Germinal center (tissue), 1 donor: ENCODE data around the gene TTC39B.
A peak's percentile ranks its signal among the peaks of the same experiment; 100 is the strongest.
"Not testable (repeated sequence)": the region's sequence is repeated elsewhere in the genome, so short reads cannot be mapped to it uniquely, and the experiment has no call there.

Experiments used
- DNase-seq: peaks from one replicate; pipeline ENCODE4 v3.0.0; 2012; ENCODE audit warnings: mixed read lengths, low spot score

Gene TTC39B

GRCh38 chr9:15306757-15307522, at the start of gene TTC39B:
TTC39B (minus strand) TSS chr9:15307216; CDS start chr9:15307125, 91 bp downstream.
- DNase-seq: peak; percentile 77

DNA sequence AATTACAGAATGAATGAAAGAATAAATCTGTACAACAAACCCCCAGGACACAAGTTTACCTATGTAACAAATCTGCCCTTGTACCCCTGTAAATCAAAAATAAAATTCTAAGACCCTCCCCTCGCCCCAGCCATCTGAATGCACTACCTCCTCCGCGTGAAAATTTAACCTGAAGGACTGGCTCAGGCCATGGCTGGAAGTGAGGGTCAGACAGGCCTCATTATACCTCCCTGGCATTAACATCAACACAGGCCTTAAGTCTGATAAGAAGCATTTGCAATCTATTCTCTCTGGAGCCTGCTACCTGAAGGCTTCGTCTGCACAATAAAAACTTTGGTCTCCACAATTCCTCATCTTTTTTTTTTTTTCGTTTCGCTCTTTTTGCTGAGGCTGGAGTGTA, 48.7 kb upstream of the TTC39B start:
- DNase-seq: no peak

DNA sequence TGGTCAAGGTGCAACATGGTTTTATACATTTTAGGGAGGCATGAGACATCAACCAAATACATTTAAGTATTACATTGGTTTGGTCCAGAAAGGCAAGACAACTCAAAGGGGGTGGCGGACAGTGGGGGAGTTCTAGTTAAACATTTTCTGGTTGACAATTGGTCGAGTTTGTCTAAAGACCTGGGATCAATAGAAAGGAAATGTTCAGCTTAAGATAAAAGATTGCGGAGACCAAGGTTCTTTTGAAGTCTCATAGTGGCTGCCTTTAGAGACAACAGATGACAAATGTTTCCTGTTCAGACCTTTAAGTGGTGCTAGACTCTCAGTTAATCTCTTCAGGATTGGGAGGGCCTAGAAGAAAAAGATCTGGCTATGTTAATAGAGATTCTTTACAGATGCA, 47.7 kb upstream of the TTC39B start:
- no peak for DNase-seq

- DNase-seq: no peak
Observed at GRCh38 chr9:15353892-15354291, 46.9 kb upstream of the TTC39B start.

DNA sequence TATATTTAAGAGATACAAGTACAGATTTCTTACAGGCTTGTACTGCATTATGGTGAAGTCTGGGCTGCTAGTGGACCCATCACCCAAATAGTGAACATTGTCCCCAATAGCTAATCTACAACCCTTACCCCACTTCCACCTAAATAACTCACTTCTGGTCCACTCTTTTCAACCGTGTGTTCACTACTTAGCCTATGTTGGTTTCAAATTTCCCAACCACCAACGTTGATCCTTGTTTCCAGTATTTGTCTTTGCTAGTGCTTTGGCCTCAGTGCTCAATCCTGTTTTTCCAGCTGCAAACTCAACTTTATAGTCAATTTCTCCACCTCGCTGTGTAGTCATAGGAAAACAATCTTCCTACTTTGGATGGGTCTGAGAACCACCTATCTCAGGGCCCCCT, 45.3 kb upstream of the TTC39B start:
- no peak for DNase-seq

GRCh38 chr9:15349892-15350761, 43.1 kb upstream of the TTC39B start:
- DNase-seq: no peak

- DNase-seq: no peak
Observed at GRCh38 chr9:15346837-15347236, 39.8 kb upstream of the TTC39B start.

GRCh38 chr9:15344191-15344590, 37.2 kb upstream of the TTC39B start:
- DNase-seq: no peak

- no peak for DNase-seq
Observed at GRCh38 chr9:15333376-15333881, 26.4 kb upstream of the TTC39B start.

DNA sequence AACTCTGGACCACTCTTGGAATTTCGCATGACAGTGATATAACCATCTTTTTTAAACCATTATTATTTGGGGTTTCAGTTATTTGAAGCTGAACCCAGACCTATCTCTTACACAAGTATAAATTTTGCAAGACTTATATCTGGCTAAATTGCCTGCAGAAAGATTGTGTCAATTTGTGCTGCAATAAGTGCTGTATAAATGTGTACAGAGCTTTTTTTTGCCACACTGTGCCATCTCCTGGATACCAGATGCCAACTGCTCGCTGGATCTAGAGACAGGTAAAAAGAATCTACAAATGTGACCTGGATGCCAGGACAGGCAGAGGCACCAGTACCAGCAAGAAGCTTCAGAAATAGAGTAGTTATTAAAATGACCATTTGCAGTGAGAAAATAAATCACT, 25.9 kb upstream of the TTC39B start:
- no peak for DNase-seq

- no peak for DNase-seq
Observed at GRCh38 chr9:15329539-15330109, 22.6 kb upstream of the TTC39B start.

DNA sequence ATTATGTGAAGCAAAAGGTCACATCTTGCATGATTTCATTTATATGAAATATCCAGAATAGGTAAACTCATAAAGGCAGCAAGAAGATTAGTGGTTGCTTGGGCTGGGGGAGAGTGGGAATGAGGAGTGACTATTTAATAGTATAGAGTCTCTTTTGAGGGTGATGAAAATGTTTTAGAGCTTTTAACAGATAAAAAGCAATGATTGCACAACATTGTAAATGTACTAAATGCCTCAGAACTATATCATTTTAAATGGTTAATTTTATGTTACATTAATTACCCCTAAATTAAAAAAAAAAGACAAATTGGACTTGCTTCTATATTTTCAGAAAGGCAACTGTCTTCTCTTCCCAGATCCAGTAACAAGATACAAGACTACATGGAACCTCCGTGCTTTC, 21.9 kb upstream of the TTC39B start:
- DNase-seq: no peak

DNA sequence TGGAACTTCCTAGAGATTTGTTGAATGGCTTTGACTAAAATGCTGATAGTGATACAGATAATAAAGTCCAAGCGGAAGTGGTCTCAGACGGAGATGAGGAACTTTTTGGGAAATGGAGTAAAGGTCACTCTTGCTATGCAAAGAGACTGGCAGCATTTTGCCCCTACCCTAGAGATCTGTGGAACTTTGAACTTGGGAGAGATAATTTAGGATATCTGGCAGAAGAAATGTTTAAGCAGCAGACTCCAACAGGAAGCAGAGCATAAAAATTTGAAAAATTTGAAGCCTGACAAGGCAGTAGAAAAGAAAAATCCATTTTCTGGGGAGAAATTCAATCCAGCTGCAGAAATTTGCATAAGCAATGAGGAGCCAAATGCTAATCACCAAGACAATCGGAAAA, 15.7 kb upstream of the TTC39B start:
- not testable (repeated sequence) for DNase-seq

DNA sequence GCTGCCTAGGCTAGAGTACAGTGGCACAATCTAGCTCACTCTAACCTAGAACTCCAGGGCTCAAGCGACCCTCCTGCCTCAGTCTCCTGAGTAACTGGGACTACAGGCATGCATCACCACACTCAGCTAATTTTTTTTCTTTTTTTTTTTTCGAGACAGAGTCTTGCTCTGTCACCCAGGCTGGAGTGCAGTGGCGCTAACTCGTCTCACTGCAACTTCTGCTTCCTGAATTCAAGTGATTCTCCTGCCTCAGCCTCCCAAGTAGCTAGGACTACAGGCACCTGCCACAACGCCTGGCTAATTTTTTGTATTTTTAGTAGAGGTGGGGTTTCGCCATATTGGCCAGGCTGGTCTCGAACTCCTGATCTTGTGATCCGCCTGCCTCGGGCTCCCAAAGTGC, 12.6 kb upstream of the TTC39B start:
- not testable (repeated sequence) for DNase-seq

DNA sequence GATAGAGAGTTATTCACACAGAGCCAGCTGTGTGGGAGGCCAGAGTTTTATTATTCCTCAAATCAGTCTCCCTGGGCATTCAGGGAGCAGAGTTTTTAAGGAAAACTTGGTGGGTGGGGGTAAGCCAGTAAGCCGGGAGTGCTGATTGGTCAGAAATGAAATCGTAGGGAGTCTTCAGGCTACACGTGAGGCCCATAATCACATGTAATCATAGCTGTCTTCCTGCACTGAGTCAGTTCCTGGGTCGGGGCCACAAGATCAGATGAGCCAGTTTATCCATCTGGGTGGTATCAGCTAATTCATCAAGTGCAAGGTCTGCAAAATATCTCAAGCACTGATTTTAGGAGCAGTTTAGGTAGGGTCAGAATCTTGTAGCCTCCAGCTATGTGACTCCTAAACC, 10.8 kb upstream of the TTC39B start:
- DNase-seq: no peak

DNA sequence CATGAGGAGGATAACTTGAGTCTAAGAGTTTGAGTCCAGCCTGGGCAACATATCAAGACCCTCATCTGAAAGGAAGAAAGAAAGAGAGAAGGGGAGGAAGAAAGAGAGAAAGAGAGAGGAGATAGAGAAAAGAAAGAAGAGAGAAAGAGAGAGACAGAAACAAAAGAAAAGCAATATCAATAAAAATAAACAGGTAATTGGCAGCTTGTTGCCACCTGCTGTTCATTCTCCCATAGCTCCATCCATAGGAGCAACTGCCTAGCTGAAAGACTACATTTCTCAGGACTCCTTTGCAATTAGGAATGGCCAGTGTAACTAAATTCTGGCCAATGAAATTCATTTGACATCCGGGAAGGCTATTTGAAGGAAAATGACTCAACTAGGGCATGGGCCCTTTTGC, 4.6 kb upstream of the TTC39B start:
- DNase-seq: no peak

GRCh38 chr9:15310107-15310850, 3.3 kb upstream of the TTC39B start:
- DNase-seq: no peak

DNA sequence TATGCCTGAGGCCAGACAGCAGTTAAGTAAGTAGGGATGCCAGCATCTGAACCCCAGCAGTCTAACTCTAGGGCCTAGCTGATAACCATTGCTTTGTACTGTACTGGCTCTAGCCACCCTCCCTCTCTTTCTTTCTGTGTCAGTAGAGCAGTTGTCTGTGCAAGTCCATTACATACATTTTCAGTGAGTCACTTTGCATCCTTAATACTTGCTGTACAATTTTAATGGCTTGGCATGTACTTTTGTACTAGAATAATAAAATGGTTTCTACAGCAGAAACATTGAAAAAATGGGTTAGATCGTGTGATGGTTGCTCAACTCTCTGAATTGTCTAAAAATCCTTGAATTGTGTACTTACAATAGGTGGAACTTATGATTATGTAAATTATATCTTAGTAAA, 1.5 kb upstream of the TTC39B start:
- no peak for DNase-seq

GRCh38 chr9:15307523-15307841, 466 bp upstream of the TTC39B start:
- DNase-seq: no peak

GRCh38 chr9:15306068-15306756, 804 bp downstream of the TTC39B start:
- no peak for DNase-seq

DNA sequence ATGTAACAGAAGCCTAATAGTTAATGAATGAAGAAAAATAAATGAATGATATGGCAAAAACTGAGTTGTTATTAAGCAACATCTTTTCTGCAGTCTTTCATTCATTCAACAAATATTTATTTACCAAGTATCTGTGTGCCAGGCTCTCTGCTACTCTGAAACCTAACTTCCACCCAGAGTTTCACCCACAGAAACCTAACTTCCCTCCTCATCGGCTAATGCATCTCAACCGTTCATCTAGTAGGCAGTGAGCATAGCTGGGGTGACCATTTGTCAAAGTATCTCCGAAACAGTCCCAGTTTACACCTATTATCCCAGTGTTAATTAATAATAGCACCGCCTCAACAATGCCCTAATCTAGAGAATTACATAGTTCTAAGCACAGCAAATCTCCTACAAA, 1.5 kb downstream of the TTC39B start:
- DNase-seq: no peak

GRCh38 chr9:15304632-15305031, 2.4 kb downstream of the TTC39B start:
- DNase-seq: peak; percentile 15
